NCI-H1048 (cell line): Measurements from ENCODE around the gene PKHD1.

Experiments
- DNase-seq: peaks from one replicate; lab custom pipeline; 2025; lab: John Stamatoyannopoulos, UW

PKHD1 gene

DNA sequence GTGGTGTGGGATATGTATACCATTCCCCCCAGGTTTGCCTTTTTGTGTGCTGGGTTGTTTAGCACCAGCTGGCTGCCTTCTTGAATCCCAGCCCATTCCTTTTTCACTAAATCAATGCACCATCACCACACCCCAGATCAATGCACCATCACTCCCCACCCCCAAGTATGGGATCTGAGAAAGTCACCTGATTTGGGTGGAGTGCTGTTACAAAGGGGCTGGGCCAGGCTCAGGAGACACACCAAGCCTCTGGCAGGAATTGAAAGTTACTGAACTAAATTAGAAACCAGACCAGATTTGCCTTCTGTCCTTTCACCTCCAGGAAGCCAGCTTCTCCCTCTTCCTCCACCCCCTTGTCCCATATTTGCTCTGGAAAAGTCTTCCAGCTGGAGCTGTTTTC, 19.6 kb upstream of the PKHD1 start:
- DNase-seq = no peak

GRCh38 chr6:52104979-52105378, 17.6 kb upstream of the PKHD1 start:
- no peak for DNase-seq

DNA sequence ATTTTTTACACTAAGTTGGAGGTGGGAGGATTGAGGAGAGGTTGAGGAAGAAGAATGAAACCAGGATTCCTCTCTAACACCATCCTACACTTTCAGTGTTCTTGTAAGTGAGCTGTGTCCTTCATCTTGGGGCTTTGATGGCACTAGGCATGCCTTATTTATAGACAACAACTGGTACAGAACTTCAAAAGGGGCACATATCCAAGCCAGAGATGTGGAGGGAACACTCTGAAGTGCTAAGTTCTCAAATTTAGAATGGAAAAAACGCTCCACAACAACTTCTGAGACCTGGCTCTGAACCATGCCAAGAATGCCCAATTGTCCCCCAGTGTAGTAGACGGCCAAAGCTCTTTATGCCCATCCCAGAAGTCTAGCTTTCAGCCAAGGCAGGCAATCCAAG, 16.2 kb upstream of the PKHD1 start:
- DNase-seq = no peak

DNA sequence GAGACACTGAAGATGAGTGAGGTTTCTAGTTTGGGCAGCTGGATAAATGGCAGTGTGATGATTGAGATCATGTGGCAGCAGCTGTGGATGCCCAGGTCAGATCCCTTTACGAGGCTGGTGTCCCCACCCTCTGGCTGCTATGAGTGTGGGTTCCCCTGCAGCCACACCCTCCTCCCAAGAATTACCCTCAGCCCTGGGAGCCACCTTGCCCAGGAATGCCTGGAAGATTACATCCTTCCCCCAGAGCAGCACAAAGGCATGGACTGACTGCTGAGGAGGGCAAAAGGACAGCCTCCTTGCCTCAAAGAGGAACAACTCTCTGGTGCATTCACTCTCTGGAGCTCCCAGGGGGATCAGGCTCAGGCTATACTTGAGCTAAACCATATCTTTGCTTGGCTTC, 15.0 kb upstream of the PKHD1 start:
- DNase-seq = no peak

GRCh38 chr6:52098721-52099120, 11.3 kb upstream of the PKHD1 start:
- DNase-seq = no peak

DNA sequence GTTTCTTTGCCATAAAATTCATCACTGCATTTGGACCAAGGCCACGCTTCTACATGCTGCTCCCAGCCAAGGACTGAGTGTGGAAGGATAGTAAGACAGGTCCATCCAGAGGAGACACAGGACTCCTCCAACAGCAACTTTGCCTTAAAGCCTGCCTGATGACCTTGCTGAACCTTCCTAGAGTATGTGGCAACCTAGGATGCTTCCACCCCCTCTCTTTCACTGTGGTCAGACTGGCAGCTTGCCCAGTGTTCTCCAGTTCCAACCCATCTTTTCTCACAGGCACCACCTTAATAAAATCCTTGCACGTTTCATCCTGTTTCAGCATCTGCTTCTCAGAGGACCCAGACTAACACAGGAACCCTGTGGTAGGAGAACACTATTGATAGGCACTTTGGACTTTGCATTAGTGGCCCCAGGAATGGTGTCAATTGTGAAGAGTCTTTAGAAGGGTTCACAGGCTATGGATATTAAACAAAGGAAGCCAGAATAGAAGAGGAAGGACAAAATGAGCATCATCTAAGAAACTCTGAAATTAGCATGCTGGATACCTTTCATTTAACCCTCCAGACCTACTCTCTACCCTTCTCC, 2.4 kb upstream of the PKHD1 start:
- no peak for DNase-seq

DNA sequence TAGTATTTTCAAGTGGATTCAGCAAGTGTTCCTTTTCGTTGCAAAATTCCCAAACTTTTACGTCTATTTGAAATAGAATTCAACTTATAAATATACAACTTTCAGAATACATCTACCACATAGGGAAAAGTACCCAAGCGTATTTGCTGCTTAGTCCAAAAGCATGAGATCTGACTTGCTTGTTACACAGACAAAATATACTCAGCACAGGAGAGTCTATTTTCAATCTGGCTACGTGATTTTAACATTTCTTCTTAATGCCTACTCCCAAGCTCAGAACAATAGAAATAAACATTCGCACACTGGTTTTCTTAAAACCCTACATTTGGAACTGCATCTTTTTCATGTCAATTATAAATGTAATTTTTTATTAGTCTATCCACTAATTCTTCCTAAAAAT, 672 bp downstream of the PKHD1 start:
- no peak for DNase-seq

GRCh38 chr6:52081237-52081636, 6.2 kb downstream of the PKHD1 start:
- DNase-seq = no peak

DNA sequence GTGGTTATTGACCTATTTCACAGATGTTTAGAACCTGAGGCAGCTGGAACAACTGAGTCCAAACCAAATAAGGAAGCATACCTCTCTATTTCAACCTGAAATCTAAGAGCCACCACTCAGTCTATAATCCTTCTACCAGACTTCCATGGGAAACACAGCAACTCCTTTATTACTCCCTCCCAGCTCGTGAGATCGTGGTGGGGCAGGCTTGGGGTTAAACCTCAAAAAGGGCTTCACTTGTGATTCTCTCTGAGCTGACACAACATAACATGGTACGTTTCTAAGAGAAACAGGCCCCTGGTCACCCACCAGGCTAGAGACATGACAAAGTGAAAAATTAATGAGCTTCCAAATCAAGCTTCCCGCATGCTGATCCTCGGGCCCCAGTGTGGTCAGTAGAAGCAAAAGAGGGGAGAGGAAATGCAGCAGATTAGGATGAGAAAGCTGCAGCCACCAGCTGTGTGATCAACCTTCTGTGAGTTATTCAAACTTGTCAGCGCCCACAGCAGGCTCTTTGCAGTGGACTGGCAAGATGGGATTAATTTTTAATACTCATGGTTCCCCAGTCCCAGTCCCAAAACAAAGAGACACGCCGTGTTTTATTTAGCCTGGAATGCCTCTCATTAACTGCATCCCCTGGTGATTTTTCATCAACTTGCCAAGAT, 9.3 kb downstream of the PKHD1 start:
- no peak for DNase-seq

DNA sequence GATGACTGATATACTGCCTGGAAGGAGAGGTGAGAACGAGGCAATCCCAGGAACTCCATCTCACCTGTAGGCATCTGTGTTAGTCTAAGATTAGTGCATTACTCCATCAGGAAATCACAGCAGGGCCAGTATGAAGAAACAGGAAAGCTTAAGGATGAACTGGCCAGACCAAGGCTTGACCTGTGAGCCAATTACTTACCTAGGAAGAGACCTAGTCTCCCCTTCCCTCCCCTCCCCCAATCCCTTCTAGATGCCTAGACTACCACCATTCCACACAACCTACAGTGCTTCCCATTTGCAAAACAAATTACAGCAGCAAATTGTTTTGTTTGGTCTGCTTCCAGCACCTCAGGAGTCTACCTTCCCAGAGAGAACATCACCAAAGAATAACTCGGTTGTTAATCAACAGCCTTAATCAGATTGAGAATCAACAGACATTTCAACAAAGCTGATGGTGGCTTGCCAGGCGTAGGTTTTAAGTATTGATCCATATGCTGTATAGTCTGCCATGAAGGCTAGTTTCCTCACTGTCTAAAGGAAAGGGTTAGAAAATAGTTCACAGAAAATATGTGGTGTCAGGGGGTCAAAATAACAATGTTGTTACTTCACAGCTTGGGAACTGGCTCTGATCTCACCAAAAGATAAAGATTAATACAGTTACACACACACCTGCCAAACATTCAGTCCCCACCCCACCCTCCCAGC, 10.1 kb downstream of the PKHD1 start:
- DNase-seq = no peak

DNA sequence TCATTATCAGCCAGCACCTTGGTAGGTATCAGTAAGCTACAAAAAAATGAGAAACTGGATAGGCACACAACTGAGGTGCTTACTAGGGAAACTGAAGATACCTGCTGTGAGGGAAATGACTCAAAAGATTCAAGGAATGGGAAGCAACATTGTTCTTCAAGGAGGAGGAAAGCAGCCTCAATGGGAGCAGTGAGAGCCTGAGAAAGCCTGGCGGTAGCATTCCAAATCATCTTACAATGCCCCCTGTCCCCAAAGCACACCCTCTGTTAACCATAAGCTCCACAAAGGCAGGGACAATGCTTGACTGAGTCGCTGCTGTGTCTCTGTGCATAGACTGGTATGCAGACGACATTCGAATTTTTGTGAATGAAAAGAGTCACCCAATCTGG, 10.6 kb downstream of the PKHD1 start:
- DNase-seq = no peak

GRCh38 chr6:52074716-52075115, 12.7 kb downstream of the PKHD1 start:
- no peak for DNase-seq

DNA sequence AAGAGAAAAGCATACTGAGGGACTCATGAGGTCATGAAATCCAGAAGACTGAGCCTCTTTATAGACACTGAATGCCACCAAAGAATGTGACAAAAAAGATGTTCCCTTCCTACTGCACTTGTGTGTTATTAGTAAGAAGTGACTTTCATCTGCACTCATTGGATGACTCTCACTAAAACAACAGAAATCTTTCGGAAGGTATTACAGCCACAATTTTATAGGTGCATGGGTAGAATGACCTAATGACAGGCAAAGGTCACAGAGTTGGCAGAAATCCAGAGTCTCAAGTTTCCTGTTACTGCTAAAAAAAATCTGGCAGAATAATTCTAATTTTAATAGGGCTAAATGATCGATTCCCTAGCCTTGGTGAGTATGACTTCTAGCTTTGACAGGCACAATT, 13.3 kb downstream of the PKHD1 start:
- no peak for DNase-seq

DNA sequence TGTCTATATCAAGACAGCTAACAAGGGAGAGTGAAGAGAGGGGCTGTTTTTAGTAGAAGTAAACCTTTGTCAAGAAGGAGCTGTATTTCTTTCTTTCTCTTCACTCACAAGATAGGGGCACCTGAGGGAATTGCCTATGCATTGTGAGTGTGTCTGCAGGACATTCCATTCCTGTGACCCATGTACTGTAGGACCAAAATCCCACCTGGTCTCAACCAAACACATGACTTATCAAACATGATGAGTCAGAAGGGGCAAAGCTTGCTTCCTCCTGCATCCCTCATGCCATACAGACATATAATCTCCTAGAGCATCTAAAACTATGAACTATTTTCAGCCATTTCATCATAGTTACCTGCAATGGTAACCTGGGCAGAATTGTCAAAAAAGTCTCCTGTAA, 21.8 kb downstream of the PKHD1 start:
- DNase-seq = no peak

GRCh38 chr6:52063584-52064344, 23.6 kb downstream of the PKHD1 start:
- no peak for DNase-seq

- DNase-seq = no peak
Observed at GRCh38 chr6:52061481-52061880, 25.9 kb downstream of the PKHD1 start.

GRCh38 chr6:52059821-52060220, 27.6 kb downstream of the PKHD1 start:
- DNase-seq = no peak

GRCh38 chr6:52055451-52055850, 32.0 kb downstream of the PKHD1 start:
- no peak for DNase-seq

DNA sequence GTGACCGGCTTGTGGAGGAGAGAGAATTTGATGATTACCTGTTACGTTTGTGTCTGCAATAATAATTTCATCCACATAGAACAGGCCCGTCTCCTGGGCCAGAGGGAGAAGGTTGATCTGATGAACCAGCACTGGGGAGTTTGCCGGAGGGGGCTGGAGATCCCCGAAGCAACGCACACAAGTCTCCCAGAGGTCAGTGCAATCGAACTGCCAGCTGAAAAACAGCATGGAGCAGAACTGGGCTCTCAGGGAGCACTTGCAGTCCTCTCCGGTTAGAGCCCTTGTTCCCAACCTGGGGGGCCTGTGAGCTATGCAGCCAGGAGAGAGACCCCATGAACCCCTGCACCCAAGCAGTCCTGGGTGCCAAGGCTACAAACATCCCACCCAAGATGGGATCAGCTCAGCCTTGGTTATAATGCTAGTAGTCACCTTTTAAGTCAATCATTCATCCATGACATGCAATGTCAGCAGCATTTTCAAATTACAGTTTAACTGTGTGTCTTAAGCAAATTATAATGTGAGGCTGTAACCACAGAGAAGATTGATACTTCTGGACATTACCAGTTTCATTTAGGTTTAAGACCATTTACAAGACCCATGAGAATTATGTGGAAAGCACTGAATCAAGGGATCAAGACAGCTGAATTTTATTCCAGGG, 34.2 kb downstream of the PKHD1 start:
- no peak for DNase-seq

GRCh38 chr6:52050051-52050405, 37.4 kb downstream of the PKHD1 start:
- no peak for DNase-seq

DNA sequence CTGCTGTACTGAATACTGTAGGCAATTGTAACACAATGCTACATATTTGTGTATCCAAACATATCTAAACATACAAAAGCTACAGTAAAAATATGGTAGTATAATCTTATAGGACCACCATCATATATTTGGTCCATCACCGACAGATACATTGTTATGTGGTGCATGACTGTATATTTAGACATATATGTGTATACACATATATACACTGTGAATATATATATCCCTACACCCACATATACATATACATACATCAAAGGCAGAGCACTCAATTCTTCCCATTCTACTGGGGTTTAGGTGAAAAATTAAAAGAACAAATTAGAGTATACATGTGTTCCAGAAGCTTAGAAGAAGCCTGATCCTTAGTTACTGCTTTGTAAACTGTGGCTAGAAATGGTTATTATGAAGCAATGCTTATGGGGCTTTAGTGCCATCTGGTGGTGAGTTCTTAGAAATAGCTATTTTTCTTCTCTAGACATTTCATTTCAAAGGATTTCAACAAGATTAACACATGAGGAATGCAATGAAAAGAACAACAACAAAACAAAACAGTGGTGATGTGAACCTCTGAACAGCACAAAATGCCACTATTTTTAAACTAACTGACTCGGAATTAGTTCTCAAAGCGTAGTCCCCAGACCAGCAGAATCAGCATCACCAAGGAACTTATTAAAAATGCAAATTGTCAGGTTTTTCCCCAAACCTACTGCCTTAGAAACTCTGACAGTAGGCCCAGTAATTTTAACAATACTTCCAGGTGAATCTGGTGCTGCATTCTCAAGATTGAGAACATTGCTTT, 38.0 kb downstream of the PKHD1 start:
- no peak for DNase-seq

DNA sequence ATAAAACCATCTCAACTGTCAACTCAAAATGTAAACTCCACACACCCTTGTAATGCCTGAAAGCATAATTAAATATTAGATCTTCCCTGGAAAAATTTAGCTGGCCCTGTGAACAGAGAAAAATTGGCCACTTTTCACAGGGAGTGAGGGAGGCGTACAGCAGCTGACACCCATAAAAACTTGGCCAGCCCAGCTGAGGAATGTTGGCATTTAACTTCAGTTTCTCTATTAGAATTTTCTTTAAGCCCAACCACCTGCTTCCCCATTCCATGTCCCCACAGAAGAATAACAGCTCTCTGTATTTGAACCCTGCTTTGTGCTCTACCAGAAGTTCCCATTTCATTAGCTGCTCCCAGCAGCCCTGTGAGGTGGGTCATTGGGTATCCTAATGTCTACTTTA, 41.0 kb downstream of the PKHD1 start:
- no peak for DNase-seq
